ENCODE results near the gene PTPRT. TPM values are rescaled to one million over a fixed set of nuclear protein-coding genes. Genes with fewer than 3 reads are reported as not detected.

The PTPRT gene
- total RNA-seq, 1 donor from 2014 or later: not detected

GRCh38 chr20:42639140-42639539, 550.6 kb downstream of the PTPRT start:
- no peak for TF ChIP-seq CTCF (IDR thresholded peaks at IDR 0.05)
- H3K4me3 Mint-ChIP-seq (ENCODE audit: unreplicated experiment): no peak overlapping the region
- no peaks in the 10 kb centered on the region for H3K27me3 Mint-ChIP-seq (ENCODE audit: low read depth)
- H3K36me3 Mint-ChIP-seq (ENCODE audit: low read depth): no peaks in the 10 kb centered on the region
- no peak overlapping the region for H3K27ac Mint-ChIP-seq (ENCODE audit: unreplicated experiment)
- no peaks in the 10 kb centered on the region for H3K4me1 Mint-ChIP-seq (ENCODE audit: low read depth)
- no peak for DNase-seq (ENCODE audit: low spot score)
- peaks cover 14% of the 10 kb centered on the region for H3K9me3 Mint-ChIP-seq (ENCODE audit: low read depth)

- Mint-ChIP-seq H3K36me3 (ENCODE audit: low read depth) (no peaks in the 10 kb centered on the region), H3K9me3 (ENCODE audit: low read depth) (peaks cover 12% of the 10 kb centered on the region), H3K4me1 (ENCODE audit: low read depth) (no peaks in the 10 kb centered on the region), H3K4me3 (ENCODE audit: unreplicated experiment) (no peak overlapping the region), H3K27ac (ENCODE audit: unreplicated experiment) (no peak overlapping the region), H3K27me3 (ENCODE audit: low read depth) (no peaks in the 10 kb centered on the region)
- no peak for TF ChIP-seq CTCF (IDR thresholded peaks at IDR 0.05)
- DNase-seq (ENCODE audit: low spot score): no peak
Measured at GRCh38 chr20:42635699-42636411, 553.9 kb downstream of the PTPRT start.

- Mint-ChIP-seq H3K9me3 (ENCODE audit: low read depth) (peaks cover 20% of the 10 kb centered on the region), H3K4me3 (ENCODE audit: unreplicated experiment) (no peak overlapping the region), H3K4me1 (ENCODE audit: low read depth) (no peaks in the 10 kb centered on the region), H3K27ac (ENCODE audit: unreplicated experiment) (no peak overlapping the region), H3K36me3 (ENCODE audit: low read depth) (no peaks in the 10 kb centered on the region), H3K27me3 (ENCODE audit: low read depth) (no peaks in the 10 kb centered on the region)
- TF ChIP-seq CTCF (IDR thresholded peaks at IDR 0.05): no peak
- DNase-seq (ENCODE audit: low spot score): no peak
Measured at GRCh38 chr20:42634156-42634555, 555.5 kb downstream of the PTPRT start.

- Mint-ChIP-seq H3K9me3 (ENCODE audit: low read depth) (peaks cover 32% of the 10 kb centered on the region), H3K4me3 (ENCODE audit: unreplicated experiment) (no peak overlapping the region), H3K36me3 (ENCODE audit: low read depth) (no peaks in the 10 kb centered on the region), H3K4me1 (ENCODE audit: low read depth) (no peaks in the 10 kb centered on the region), H3K27me3 (ENCODE audit: low read depth) (no peaks in the 10 kb centered on the region), H3K27ac (ENCODE audit: unreplicated experiment) (no peak overlapping the region)
- TF ChIP-seq CTCF (IDR thresholded peaks at IDR 0.05): no peak
- DNase-seq (ENCODE audit: low spot score): no peak
Measured at GRCh38 chr20:42628683-42629082, 561.0 kb downstream of the PTPRT start.

GRCh38 chr20:42613076-42613475, 576.6 kb downstream of the PTPRT start:
- no peak overlapping the region for H3K4me3 Mint-ChIP-seq (ENCODE audit: unreplicated experiment)
- no peak for TF ChIP-seq CTCF (IDR thresholded peaks at IDR 0.05)
- H3K27me3 Mint-ChIP-seq (ENCODE audit: low read depth): no peaks in the 10 kb centered on the region
- no peaks in the 10 kb centered on the region for H3K36me3 Mint-ChIP-seq (ENCODE audit: low read depth)
- H3K9me3 Mint-ChIP-seq (ENCODE audit: low read depth): peaks cover 26% of the 10 kb centered on the region
- H3K27ac Mint-ChIP-seq (ENCODE audit: unreplicated experiment): no peak overlapping the region
- no peaks in the 10 kb centered on the region for H3K4me1 Mint-ChIP-seq (ENCODE audit: low read depth)
- DNase-seq (ENCODE audit: low spot score): no peak

All from chondrocyte (in vitro differentiated cells).